HTR-8/SVneo (cell line): Measurements from ENCODE around the gene MROH8.

Source experiments
- DNase-seq: peaks from one replicate; pipeline ENCODE4 v3.0.0; 2011; ENCODE audit warnings: low spot score, mixed read lengths; ENCODE audit not compliant: insufficient read length
- FAIRE-seq: peaks from 2 replicates; lab custom pipeline; 2011; peaks lifted over from hg19 to GRCh38; lab: Jason Lieb, UNC

Gene MROH8

DNA sequence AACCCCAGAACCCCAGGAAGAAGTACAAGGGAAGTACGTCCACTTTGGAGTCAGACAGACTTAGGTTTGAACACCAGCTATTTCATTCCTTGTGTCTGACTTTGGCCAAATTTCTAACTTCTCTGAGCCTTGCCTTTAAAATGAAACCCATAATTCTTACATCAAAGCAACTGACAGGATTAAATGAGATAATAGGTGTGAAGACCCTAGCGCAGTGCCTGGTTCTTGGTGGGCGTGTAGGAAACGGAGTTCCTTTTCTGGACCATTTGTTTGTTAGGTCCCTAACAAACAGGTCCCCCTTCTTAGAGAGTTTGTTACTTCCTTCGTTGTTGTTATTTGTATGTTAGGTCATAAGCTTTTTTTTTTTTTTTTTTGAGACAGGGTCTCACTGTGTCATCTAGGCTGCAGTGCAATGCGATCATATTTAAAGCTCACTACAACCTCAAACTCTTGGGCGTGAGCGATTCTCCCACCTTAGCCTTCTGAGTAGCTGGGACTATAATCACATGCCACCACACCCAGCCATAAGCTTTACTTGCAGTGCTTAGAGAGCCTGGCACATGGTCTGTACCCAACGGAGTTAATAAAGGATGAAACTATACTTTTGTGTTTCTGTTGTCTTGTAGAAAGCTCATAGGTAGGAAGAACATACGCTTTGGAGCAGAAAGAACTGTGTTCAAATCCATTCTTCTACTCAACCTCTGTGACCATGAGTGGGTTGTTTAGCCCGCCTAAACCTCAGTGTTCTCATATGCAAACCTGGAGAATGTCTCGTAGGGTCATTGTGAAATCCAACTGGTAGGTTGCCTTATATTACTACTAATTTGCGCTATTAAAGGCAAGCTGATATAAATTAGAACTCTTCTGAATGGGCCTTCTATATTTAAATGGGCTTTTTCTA is 21.8 kb upstream of the MROH8 start:
- FAIRE-seq (peak; percentile 42), DNase-seq (no peak)

DNA sequence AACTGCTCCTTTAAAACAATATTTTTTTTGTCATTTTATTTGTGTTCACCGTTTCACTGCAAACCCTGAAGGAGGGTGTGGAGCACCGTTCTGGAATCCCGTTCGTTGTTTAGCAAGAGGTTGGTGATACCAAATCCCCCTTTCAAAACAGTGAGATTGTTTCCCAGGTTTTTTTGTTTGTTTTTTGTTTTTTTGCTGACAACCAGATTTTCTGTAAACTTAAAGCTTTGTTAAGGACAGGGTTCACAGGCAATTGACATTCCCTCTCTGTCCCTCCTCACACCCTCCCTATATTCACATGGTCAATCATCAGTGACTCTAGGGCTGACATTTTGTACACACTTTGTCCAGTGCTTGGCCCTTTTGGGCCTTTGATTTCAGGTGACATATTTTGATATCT is 21.0 kb upstream of the MROH8 start:
- FAIRE-seq, result no peak
- DNase-seq, result no peak

DNA sequence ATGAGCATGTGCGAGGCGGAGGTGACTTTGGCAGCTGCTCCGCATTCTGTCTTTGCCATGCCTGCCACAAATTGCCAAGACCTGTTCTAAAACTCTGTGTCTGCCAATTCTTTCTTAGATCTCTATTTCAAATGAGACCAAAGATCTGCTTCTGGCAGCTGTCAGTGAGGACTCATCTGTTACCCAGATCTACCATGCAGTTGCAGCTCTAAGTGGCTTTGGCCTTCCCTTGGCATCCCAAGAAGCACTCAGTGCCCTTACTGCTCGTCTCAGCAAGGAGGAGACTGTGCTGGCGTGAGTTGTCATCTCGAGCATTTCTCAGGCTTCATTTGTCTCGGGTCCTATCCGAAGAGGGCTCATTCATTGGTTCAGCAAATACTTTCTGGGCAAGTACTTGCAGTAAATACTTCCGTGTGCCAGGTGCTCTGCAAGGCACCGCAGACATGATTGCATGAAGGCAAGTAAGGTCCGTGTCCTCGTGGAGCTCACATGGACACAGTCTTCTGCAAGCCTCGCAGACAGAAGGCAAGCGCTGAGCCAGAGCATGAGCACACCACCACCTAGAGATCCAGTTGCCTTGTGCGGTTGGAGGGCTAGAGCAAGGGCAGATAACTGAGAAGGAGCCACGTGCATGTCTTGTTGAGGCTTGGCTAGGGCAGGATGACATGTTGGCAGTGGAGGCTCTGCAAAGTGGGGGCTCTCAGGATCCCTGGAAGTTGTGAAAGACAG is 19.7 kb upstream of the MROH8 start:
- no peak for FAIRE-seq
- no peak for DNase-seq

DNA sequence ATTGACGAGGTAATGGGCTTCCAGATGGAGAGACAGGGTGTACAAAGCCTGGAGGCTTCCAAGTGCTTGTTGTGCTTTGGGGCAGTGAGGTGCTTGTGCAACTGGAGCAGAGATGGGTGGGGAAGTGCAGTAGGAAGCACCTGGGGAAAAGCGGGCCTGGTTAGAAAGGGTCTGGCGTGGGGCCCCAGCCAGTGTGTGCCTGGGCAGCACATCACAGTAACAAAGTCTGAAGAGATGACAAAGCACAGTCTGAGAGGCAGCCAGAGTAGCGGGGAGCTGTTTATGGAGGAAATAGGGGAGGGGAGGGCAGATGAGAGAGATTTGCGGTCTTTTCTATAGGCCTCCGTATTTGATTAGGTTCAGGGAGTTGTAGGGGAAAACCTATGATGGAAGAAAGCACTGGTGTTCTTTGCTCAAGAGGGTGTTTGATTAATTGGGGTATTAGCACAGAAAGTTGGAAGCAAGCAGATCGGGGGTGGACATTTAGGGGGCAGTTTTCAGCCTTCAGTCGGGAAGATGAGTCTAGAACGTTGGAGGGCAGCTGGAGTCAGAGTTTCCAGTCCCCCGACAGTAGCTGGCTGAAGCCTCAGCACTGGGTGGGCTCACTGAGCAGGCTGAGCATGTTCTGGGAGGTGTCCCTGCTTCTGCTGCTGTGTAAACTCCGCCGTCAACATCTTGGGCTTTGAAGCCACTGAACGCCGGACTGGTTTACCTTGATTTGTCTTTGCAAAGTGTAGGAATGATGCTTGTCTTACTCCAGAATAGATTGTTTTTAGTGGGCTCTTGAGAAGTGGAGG is 15.5 kb upstream of the MROH8 start:
- FAIRE-seq, result no peak
- no peak for DNase-seq

DNA sequence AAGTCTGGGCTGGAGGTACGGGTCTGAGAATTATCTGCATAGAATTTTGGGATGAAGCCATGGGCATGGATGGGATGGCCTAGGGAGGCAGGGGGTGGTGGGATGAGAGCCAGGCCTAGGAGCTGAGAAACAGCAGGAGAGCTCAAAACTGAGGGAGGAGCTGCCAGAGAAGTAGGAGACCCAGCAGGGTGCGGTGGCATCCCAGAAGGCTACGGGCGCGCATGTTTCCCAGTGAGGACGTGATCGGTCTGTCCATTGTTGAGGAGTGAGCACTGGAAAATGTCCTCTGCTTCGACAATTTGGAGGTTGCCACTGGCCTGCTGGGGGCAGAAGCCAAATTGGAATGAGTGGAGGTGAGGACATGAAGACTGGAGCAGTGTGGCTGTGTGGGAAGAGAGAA is 14.5 kb upstream of the MROH8 start:
- no peak for DNase-seq
- no peak for FAIRE-seq

DNA sequence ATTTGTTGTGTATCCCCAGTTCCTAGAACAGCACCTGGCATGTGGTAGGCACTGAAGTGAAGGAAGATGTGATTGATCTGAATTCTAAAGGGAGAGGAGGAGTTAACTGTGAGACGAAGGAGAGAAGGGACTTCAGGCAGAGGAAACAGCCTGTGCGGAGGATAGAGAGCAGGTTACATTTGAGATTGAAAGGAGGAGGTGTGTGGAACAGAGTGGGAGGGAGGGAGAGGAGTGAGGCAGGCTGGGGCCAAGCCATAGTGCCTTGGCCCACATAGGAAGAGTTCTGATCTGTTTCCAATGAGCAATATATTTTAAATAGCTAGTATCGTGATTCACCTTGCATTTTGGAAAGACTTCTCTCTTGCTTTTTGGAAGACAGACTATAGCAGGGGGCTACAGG is 13.9 kb upstream of the MROH8 start:
- DNase-seq, result no peak

DNA sequence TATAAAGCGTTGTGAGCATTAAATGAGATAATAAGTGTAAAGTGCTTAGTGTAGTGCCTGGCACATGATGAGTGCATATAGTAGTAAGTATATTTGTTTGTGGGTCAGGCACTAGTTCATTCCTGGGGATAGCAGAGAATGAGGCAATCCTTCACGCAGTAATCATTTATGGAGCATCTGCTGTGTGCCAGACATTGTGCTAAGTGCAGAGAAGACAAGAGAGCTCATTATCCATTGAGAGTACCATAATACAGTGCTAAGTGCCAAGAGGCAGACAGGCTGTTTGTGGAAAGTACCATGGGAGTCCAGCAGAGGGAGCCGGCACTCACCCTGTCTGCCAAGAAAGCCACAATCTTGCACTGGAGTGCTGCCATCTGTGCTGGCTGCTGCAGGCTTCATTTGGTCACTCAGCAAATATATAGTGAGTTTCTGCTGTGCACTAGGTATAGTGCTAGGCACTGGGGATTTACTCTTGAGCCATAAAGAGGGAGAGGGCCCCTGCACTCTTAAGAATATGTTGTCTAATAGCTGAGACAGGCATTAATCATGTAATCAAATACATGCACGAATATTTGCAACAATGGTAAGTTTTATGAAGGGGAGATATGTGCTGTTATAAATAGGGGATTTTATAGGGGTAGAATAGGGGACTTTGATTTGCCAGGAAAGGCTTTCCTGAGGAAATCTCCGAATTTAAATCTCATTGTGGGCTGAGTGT is 12.9 kb upstream of the MROH8 start:
- peak; percentile 95 for DNase-seq
- FAIRE-seq, result peak; percentile 96

More for the DNA sequence above, 13.9 kb upstream of the MROH8 start:
- FAIRE-seq, result no peak

DNA sequence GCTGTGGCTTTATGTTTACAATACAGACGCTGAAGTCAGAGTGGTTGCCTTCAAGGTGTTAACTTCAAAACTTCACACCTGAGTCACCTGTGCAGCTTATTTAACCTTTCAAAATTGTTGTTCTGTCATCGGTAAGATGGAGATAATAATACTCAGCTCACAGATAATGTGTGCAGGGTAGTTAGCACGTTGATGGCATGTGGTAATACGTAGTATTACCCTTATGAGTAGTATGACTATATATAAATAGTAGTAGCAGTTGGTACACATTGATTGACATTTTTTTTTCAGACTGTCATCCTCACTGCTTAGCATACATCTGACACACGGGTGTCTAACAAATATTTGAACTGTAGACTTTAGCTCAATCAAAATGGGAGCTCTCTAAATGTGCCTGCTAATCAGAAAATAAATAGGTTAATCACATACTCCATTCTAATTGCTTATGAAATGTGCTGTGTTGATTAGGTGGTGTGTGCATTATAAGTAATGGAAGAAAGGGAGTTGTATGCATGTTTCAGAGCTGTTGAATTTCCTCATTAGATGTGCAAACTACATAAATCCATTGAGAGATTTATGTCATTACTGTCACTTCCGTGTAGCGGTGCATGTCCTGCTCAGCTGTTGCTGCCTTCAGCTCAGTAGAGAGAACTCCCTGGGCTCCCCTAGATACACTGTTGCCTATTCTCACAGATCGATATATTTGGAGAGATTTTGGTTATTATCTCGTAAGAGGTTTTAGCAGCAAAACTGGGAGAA is 11.2 kb upstream of the MROH8 start:
- FAIRE-seq, result no peak
- DNase-seq, result no peak

DNA sequence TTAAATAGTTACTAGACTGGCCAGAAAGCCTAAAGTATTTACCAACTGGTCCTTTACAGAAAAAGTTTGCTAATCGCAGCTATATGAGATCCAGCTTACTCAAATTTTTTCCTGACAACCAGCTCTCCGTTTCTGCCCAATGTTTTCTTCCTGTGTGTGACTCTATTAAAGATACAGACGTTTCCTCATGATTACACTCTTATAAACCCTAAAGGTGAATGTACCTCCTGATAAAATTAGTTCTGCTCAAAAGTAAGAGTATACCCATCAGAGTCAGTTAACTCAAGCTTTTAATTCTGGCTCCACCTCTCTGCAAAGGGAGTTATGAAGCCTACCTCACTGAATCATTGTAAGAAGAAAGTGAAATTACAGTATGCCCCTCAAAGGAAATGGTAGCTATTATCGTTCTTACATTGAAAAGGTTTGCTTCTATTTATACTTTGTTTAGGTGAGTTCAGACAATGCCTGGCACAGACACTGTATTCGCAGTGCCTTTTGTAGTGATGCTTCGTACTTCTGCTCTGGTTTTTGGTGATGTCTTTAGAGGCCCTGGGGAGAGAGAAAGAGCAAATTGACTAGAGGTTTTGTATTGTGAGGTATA is 10.2 kb upstream of the MROH8 start:
- FAIRE-seq (no peak), DNase-seq (no peak)

DNA sequence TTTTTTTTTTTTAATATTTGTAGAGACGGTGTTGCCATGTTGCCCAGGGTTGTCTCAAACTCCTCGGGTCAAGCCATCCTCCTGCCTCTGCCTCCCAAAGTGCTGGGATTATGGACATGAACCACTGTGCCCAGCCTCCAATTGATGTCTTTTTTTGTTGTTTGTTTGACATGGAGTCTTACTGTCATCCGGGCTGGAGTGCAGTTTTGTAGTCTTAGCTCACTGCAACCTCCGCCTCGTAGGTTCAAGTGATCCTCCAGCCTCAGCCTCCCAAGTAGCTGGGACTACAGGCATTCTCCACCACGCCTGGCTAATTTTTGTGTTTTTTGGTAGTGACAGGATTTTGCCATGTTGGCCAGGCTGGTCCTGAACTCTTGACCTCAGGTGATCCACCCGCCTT is 9.4 kb upstream of the MROH8 start:
- DNase-seq, result no peak
- FAIRE-seq, result no peak

DNA sequence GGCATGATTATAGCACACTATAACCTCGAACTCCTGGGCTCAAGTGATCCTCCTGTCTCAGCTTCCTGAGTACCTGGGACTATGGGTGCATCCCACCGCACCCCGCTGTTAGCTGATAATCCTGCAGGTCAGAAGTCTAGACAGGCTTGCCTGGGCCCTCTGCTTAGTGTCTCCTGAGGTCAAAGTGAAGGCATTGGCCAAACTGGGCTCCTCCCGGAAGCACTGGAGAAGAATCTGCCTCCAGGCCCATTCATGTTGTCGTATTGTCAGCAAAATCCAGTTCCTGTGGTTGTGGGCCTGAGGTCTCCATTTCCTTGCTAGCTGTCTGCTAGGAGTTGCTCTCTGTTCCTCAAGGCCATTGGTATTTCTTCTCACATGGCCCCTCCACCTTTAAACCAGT is 6.3 kb upstream of the MROH8 start:
- FAIRE-seq (no peak), DNase-seq (no peak)

DNA sequence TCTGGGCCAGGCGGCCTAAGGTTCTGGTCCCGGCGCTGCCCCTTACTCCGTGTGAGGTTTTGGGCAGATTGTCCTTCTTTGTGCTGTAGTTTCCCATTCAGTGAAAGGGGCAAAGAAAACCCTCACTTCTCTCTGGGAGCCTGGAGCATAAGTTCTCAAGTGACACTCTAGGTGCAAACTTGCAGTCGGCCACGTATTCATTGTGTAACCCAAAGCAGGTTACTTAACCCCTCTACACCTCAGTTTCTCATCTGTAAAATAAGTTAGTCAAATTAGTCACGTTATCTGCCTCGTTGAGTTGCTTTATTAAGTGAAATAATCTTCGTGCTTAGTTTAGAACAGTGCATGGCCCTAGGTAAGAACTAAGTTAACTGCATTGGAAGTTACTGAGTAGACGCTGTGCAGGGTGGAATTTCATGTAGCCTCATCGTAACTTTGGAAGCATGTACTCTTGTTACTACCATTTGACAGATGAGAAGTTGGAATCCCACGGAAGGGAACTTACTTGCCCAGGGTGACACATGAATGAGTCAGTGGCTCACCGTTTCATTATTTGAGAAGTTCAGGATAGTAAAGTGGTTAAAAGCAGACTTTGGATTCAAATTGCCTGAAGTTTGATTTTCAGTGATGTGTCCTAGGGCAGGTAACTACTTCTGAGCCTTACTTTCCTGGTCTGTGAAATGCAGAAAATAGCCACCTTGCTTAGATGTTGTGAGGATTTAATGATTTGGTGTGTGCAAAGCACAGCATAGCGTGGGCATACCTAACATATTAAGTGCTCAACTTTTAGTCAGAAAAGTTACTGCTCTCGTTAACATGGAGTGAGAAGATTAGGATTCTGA is 556 bp upstream of the MROH8 start:
- DNase-seq (peak; percentile 45), FAIRE-seq (peak; percentile 90)

DNA sequence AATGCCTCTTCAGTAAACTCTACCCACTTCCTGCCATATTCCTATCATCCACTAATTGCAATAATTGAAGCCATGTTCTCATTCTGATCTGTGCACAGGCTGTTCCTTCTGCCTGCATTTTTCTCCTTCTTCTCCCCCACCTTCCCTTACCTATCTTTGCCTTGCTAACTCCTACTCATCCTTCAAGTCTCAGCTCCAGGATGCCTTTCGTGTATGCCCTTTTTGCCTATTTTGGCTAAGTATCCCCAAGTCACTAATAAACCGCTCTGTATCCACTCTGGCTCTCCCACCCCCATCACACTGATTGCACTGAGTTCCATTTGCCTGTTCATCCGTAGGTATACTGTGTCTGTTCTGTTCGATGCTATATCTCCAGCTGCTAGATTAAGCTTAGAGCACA is 6.5 kb downstream of the MROH8 start:
- DNase-seq (no peak), FAIRE-seq (peak; percentile 86)

DNA sequence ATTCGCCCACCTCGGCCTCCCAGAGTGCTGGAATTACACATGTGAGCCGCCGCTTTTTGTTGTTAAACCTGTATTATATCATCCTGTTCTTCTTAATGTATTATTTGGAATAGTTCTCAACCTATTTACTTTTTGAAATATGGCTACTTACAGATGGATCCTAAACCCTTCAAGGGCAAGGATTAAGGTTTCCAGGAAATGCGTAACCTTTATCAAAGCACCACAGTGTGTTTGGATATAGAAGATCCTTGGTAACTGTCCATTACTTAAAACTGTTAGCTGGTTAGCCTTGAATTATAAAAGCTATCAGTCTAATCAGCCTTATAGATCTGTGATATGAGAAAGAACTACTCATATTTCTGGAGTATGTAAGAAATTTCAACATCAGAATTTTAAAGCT is 12.5 kb downstream of the MROH8 start:
- FAIRE-seq, result no peak
- DNase-seq, result no peak

DNA sequence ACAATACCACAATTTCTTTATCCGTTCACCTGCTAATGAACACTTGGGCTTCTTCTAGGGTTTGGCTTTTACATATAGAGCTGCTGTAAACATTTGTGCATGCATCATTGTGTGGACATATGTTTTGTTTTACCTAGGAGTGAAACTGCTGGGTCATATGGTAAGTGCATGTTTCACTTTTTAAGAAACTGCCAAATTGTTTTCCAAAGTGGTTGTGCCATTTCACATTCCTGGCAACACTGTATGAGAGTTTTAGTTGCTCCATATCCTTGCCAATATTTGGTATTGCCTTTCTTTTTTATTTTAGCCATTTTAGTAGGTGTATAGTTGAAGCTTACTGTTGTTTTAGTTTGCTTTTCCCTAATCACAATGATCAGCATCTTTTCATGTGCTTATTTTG is 14.3 kb downstream of the MROH8 start:
- no peak for FAIRE-seq
- DNase-seq, result no peak

DNA sequence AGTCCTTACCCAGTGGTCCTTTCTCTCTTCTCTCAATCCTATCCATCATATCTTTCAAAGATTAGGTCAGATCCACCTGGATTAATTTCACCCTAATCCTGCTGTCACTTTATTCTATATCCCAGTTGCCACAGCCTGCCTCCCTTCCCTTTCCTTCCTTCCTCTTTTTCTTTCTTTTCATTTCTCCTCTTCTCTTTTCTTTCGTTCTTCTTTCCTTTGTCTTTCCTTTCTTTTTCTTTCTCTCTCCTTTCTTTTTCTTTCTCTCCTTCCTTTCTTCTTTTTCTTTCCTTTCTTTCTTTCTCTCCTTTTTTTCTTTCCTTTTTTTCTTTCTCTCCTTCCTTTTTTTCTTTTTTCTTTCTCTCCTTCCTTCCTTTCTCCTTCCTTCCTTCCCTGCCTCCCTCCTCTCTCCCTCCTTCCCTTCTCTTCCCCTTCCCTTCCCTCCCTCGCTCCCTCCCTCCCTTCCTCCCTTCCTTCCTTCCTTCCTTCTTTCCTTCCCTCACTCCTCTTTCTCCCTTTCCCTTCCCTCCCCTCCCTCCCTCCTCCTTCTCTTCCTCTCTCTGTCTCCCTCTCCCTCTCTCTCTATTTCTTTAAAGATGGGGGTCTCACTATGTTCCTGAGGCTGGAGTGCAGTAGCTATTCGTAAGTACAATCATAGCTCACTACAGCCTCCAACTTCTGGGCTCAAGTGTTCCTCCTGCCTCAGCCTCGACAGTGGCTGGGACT is 15.4 kb downstream of the MROH8 start:
- DNase-seq (no peak), FAIRE-seq (no peak)

DNA sequence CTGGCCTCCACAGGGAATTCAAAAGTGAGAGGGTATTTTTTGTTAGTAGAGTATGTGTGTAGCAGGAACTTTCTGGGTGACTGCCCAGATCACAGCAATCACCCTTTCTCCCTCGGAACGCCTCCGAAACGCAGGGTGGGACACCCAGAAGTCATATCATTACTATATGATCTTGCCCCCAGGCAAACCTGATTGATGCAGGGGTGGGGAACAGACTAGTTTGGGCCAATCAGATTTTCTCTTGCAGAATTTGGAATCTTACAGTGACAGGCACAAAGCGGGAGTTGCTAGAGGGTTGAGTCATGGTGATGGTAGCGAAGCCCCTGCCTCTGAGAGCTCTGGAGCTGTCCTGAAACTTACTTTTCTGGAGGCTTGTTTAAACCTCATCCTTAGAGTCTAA is 16.7 kb downstream of the MROH8 start:
- DNase-seq (no peak), FAIRE-seq (no peak)
